ENCODE results near the gene AQP3.

AQP3 gene

GRCh38 chr9:33419708-33420303, 27.6 kb downstream of the AQP3 start:
- FAIRE-seq (no peak), DNase-seq (ENCODE audit: insufficient read length, low spot score) (no peak)
- TF ChIP-seq POLR2A (IDR thresholded peaks at IDR 0.05; ENCODE audit: low read depth, low read length) (no peak), PAX5 (IDR thresholded peaks at IDR 0.05; ENCODE audit: insufficient read depth, low read length, severe bottlenecking) (no peak), POLR2AphosphoS5 (IDR thresholded peaks at IDR 0.05; ENCODE audit: low read depth, low read length) (no peak), POU2F2 (IDR thresholded peaks at IDR 0.05; ENCODE audit: low read depth, low read length) (no peak), TAF1 (IDR thresholded peaks at IDR 0.05; ENCODE audit: low read depth, low read length) (no peak)

- no peak for FAIRE-seq
- TF ChIP-seq POLR2A (IDR thresholded peaks at IDR 0.05; ENCODE audit: low read depth, low read length): no peak
- TF ChIP-seq SPI1 (IDR thresholded peaks at IDR 0.05; ENCODE audit: low read depth, low read length): no peak
- no peak for TF ChIP-seq TAF1 (IDR thresholded peaks at IDR 0.05; ENCODE audit: low read depth, low read length)
- TF ChIP-seq PAX5 (IDR thresholded peaks at IDR 0.05; ENCODE audit: insufficient read depth, low read length, severe bottlenecking): no peak
- no peak for TF ChIP-seq POU2F2 (IDR thresholded peaks at IDR 0.05; ENCODE audit: low read depth, low read length)
- TF ChIP-seq POLR2AphosphoS5 (IDR thresholded peaks at IDR 0.05; ENCODE audit: low read depth, low read length): no peak
- no peak for DNase-seq (ENCODE audit: insufficient read length, low spot score)
Observed at GRCh38 chr9:33418090-33418489, 29.3 kb downstream of the AQP3 start.

- no peak for TF ChIP-seq POLR2A (IDR thresholded peaks at IDR 0.05; ENCODE audit: low read depth, low read length)
- no peak for TF ChIP-seq TAF1 (IDR thresholded peaks at IDR 0.05; ENCODE audit: low read depth, low read length)
- TF ChIP-seq SPI1 (IDR thresholded peaks at IDR 0.05; ENCODE audit: low read depth, low read length): no peak
- TF ChIP-seq POU2F2 (IDR thresholded peaks at IDR 0.05; ENCODE audit: low read depth, low read length): no peak
- no peak for TF ChIP-seq PAX5 (IDR thresholded peaks at IDR 0.05; ENCODE audit: insufficient read depth, low read length, severe bottlenecking)
- TF ChIP-seq POLR2AphosphoS5 (IDR thresholded peaks at IDR 0.05; ENCODE audit: low read depth, low read length): no peak
- no peak for DNase-seq (ENCODE audit: insufficient read length, low spot score)
- no peak for FAIRE-seq
Observed at GRCh38 chr9:33416996-33417395, 30.4 kb downstream of the AQP3 start.

DNA sequence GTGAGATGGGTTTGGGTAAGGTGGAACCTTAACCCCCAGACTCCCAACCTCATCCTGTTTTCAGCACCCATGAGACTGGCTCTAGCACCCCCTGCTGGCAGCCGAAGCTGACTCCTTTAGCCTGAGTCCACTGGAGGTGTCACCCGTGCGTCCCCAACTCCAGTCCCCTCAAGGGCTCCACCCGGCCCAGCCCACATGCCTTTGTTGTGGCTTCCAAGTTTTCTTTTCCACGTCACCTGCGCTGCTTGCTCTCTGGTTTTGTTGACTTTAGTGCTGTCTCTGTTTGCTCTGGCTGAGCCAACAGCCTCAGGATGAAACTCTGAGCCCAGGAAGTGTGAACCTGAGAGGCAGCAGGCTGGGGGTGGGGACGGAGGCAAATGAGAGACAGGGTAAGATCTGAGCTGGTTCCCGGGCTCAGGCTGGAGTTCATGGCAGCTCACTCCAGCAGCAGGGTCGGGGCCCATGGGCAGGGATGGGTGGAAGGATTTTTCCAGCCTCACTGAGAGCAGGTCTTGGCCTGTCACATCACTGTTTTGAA, 31.8 kb downstream of the AQP3 start:
- peak; percentile 76 for DNase-seq (ENCODE audit: insufficient read length, low spot score)
- TF ChIP-seq TAF1 (IDR thresholded peaks at IDR 0.05; ENCODE audit: low read depth, low read length) (no peak), POLR2A (IDR thresholded peaks at IDR 0.05; ENCODE audit: low read depth, low read length) (no peak), PAX5 (IDR thresholded peaks at IDR 0.05; ENCODE audit: insufficient read depth, low read length, severe bottlenecking) (no peak)

DNA sequence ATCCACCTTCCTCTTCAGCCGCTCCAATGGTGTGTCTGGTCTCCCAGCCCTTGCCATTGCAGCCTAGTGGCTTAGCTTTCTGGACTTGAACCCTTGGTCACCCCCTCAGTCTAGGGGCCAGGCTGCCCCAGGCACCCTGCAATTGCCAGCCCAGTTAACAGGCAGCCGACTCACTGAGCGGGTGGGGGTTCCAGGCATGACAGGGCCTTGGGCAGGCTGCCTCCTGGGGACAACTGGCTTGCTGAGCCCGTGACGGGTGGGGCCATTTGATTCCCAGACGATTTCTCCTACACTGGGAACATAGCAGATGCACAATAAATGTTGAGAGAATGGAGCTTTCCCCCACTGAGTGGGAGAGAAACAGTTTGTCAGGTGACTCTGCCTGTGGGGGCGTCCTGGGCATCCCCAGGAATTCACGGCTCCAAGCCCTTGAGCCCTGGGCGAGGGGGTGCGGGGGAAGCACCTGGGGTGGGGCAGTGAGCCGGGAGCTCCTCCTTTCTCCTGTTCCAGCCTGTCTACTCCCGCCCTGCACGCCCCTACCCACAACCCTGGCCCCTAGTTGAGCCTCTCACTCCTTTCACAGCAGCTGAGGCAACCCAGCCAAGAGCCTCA, 32.4 kb downstream of the AQP3 start:
- FAIRE-seq: no peak
- DNase-seq (ENCODE audit: insufficient read length, low spot score): no peak
- no peak for TF ChIP-seq POLR2AphosphoS5 (IDR thresholded peaks at IDR 0.05; ENCODE audit: low read depth, low read length)
- no peak for TF ChIP-seq POLR2A (IDR thresholded peaks at IDR 0.05; ENCODE audit: low read depth, low read length)
- no peak for TF ChIP-seq PAX5 (IDR thresholded peaks at IDR 0.05; ENCODE audit: insufficient read depth, low read length, severe bottlenecking)
- no peak for TF ChIP-seq SPI1 (IDR thresholded peaks at IDR 0.05; ENCODE audit: low read depth, low read length)
- no peak for TF ChIP-seq POU2F2 (IDR thresholded peaks at IDR 0.05; ENCODE audit: low read depth, low read length)
- TF ChIP-seq TAF1 (IDR thresholded peaks at IDR 0.05; ENCODE audit: low read depth, low read length): no peak

More for the DNA sequence above, 31.8 kb downstream of the AQP3 start:
- FAIRE-seq: peak; percentile 58

DNA sequence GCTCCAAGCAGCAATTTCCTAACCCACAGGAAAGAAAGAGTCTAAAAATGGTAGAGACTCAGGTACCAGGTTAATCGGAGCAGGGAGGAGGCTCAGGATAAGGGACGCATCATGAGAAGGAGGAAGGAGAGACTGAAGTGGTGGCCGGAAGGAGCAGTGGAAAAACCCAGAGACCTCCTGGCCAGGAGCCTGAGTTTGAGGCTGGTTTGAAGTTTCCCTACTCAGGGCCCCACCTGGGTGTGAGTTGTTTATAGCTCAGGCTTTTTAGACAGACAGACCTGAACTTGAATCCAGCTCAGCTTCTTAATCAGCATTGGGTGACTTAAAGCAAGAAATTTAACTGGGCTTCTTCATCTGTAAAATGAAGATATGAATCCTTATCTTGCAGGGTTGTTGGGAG, 33.1 kb downstream of the AQP3 start:
- DNase-seq (ENCODE audit: insufficient read length, low spot score) (no peak), FAIRE-seq (no peak)
- TF ChIP-seq POU2F2 (IDR thresholded peaks at IDR 0.05; ENCODE audit: low read depth, low read length) (no peak), POLR2AphosphoS5 (IDR thresholded peaks at IDR 0.05; ENCODE audit: low read depth, low read length) (no peak), TAF1 (IDR thresholded peaks at IDR 0.05; ENCODE audit: low read depth, low read length) (no peak), POLR2A (IDR thresholded peaks at IDR 0.05; ENCODE audit: low read depth, low read length) (no peak), PAX5 (IDR thresholded peaks at IDR 0.05; ENCODE audit: insufficient read depth, low read length, severe bottlenecking) (no peak), SPI1 (IDR thresholded peaks at IDR 0.05; ENCODE audit: low read depth, low read length) (no peak)

DNA sequence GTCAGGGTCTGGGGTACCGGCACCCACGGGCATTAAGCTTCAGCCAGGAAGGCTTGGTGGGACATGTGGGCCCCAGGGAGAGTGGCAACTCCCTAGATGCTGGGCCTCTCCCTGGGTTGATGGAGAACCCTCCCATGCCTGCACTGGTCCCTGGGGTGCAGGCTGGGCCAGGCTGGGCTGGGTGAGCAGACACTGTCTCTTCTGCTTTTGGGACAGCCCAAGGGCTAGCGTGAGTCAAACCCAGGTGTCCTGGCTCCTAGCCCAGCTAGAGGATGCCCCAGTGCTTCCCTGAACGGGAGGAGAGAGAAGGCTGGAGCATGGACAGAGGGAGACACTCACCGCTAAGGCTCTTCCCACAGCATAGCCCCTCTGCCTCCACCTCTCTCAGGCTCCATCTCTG, 39.3 kb downstream of the AQP3 start:
- FAIRE-seq: no peak

GRCh38 chr9:33407061-33407460, 40.3 kb downstream of the AQP3 start:
- no peak for TF ChIP-seq POLR2AphosphoS5 (IDR thresholded peaks at IDR 0.05; ENCODE audit: low read depth, low read length)
- no peak for TF ChIP-seq POU2F2 (IDR thresholded peaks at IDR 0.05; ENCODE audit: low read depth, low read length)
- TF ChIP-seq TAF1 (IDR thresholded peaks at IDR 0.05; ENCODE audit: low read depth, low read length): no peak
- no peak for TF ChIP-seq PAX5 (IDR thresholded peaks at IDR 0.05; ENCODE audit: insufficient read depth, low read length, severe bottlenecking)
- no peak for TF ChIP-seq SPI1 (IDR thresholded peaks at IDR 0.05; ENCODE audit: low read depth, low read length)
- DNase-seq (ENCODE audit: insufficient read length, low spot score) (no peak), FAIRE-seq (no peak)

More for the DNA sequence above, 39.3 kb downstream of the AQP3 start:
- TF ChIP-seq PAX5 (IDR thresholded peaks at IDR 0.05; ENCODE audit: insufficient read depth, low read length, severe bottlenecking) (no peak), SPI1 (IDR thresholded peaks at IDR 0.05; ENCODE audit: low read depth, low read length) (no peak), TAF1 (IDR thresholded peaks at IDR 0.05; ENCODE audit: low read depth, low read length) (no peak), POLR2AphosphoS5 (IDR thresholded peaks at IDR 0.05; ENCODE audit: low read depth, low read length) (no peak), POLR2A (IDR thresholded peaks at IDR 0.05; ENCODE audit: low read depth, low read length) (no peak), POU2F2 (IDR thresholded peaks at IDR 0.05; ENCODE audit: low read depth, low read length) (no peak)
- no peak for DNase-seq (ENCODE audit: insufficient read length, low spot score)

DNA sequence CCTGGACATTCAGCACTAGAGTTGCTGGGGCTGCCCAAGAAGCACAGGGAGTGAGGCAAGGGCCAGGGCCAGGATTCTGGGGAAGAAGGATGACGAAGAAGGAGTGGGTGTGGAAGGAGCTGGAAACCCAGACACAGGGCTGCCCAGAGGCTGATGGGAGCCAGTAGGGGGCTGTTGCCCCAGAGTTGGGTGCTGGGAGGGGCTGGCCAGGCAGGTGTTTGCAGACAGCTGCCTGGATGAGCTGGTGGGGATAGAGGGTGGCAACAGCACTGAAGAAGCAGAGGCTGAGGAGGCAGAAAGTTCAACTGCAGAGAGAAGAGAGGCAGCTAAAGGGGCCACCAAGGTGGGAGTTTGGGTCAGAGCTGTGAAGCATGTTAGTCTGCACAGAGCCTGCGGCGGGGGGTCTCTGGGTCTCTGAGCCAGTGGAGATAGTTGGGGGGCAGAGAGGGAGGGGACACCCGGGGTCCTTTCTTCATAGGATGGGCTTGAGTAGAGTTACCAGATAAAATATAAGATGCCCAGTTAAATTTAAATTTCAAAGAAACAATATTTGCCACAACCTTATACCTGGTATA, 42.5 kb downstream of the AQP3 start:
- no peak for DNase-seq (ENCODE audit: insufficient read length, low spot score)
- no peak for FAIRE-seq
- TF ChIP-seq TAF1 (IDR thresholded peaks at IDR 0.05; ENCODE audit: low read depth, low read length) (no peak), POU2F2 (IDR thresholded peaks at IDR 0.05; ENCODE audit: low read depth, low read length) (no peak), SPI1 (IDR thresholded peaks at IDR 0.05; ENCODE audit: low read depth, low read length) (no peak), POLR2A (IDR thresholded peaks at IDR 0.05; ENCODE audit: low read depth, low read length) (no peak), POLR2AphosphoS5 (IDR thresholded peaks at IDR 0.05; ENCODE audit: low read depth, low read length) (no peak), PAX5 (IDR thresholded peaks at IDR 0.05; ENCODE audit: insufficient read depth, low read length, severe bottlenecking) (no peak)

Measured in GM12891 (cell line).